Loucy (cell line): ENCODE measurements around the gene SLC6A20.
A peak's percentile ranks its signal among the peaks of the same experiment; 100 is the strongest.

ENCODE experiments used
- H2AFZ ChIP-seq: fragments of 200-600 bp; sonication (generic); 2 replicates; pipeline ENCODE4 v1.6.0; 2016; ENCODE audit warnings: antibody characterized with exemption, mild to moderate bottlenecking, low read length, moderate library complexity
- H3F3A ChIP-seq: fragments of 200-600 bp; 2 replicates; pipeline ENCODE4 v1.6.0; 2016; ENCODE audit warnings: antibody characterized with exemption, low read depth, mild to moderate bottlenecking
- H3K27me3 ChIP-seq: fragments of 200-600 bp; sonication (generic); 2 replicates; pipeline ENCODE4 v1.6.1; 2014; ENCODE audit warnings: low read length, mild to moderate bottlenecking; ENCODE audit not compliant: insufficient read depth, poor library complexity, severe bottlenecking
- H3K36me3 ChIP-seq: fragments of 200-600 bp; sonication (generic); 2 replicates; pipeline ENCODE4 v1.6.1; 2016; ENCODE audit warnings: low read length; ENCODE audit not compliant: insufficient read depth
- H3K4me1 ChIP-seq: fragments of 200-600 bp; sonication (generic); 2 replicates; pipeline ENCODE4 v1.5.1; 2014; ENCODE audit warnings: low read length, mild to moderate bottlenecking; ENCODE audit not compliant: insufficient read depth, poor library complexity, severe bottlenecking
- H3K4me2 ChIP-seq: fragments of 200-600 bp; sonication (generic); 2 replicates; pipeline ENCODE4 v1.6.0; 2014; ENCODE audit warnings: antibody characterized with exemption, low read length, low read depth, mild to moderate bottlenecking; ENCODE audit not compliant: poor library complexity, severe bottlenecking
- H3K4me3 ChIP-seq: fragments of 200-600 bp; sonication (generic); 2 replicates; pipeline ENCODE4 v1.5.1; 2014; ENCODE audit warnings: low read length, mild to moderate bottlenecking, mixed read lengths; ENCODE audit not compliant: poor library complexity, severe bottlenecking
- H3K79me2 ChIP-seq: fragments of 200-600 bp; sonication (generic); 2 replicates; pipeline ENCODE4 v1.6.1; 2014; ENCODE audit warnings: low read length; ENCODE audit not compliant: insufficient read depth
- H3K9ac ChIP-seq: fragments of 200-600 bp; sonication (generic); 2 replicates; pipeline ENCODE4 v1.6.0; 2014; ENCODE audit warnings: mild to moderate bottlenecking, low read depth, low read length, moderate library complexity; ENCODE audit not compliant: poor library complexity, severe bottlenecking
- H3K9me2 ChIP-seq: fragments of 200-600 bp; sonication (generic); replicated peaks from 2 replicates; pipeline ENCODE4 v1.6.1; 2016; ENCODE audit warnings: low read depth, low read length, mixed read lengths
- H3K9me3 ChIP-seq: fragments of 200-600 bp; sonication (generic); 2 replicates; pipeline ENCODE4 v1.6.1; 2014; ENCODE audit warnings: mild to moderate bottlenecking, antibody characterized with exemption, low read length, low read depth; ENCODE audit not compliant: insufficient read depth
- H4K20me1 ChIP-seq: fragments of 200-600 bp; sonication (generic); 2 replicates; pipeline ENCODE4 v1.6.0; 2014; ENCODE audit warnings: antibody characterized with exemption, low read length, mild to moderate bottlenecking; ENCODE audit not compliant: insufficient read depth, poor library complexity, severe bottlenecking
- EZH2phosphoT487 ChIP-seq: fragments of 200-600 bp; IDR thresholded peaks from 2 replicates; pipeline ENCODE4 v1.6.1; 2018; ENCODE audit warnings: antibody characterized with exemption, mild to moderate bottlenecking, moderate library complexity, borderline replicate concordance
- TF ChIP-seq, protein P1 (sequence below): fragments of 200-600 bp; sonication (generic); conservative IDR thresholded peaks from 2 replicates; pipeline ENCODE4 v1.5.1; 2014; ENCODE audit warnings: mild to moderate bottlenecking, antibody characterized with exemption, low read length

The SLC6A20 gene

DNA sequence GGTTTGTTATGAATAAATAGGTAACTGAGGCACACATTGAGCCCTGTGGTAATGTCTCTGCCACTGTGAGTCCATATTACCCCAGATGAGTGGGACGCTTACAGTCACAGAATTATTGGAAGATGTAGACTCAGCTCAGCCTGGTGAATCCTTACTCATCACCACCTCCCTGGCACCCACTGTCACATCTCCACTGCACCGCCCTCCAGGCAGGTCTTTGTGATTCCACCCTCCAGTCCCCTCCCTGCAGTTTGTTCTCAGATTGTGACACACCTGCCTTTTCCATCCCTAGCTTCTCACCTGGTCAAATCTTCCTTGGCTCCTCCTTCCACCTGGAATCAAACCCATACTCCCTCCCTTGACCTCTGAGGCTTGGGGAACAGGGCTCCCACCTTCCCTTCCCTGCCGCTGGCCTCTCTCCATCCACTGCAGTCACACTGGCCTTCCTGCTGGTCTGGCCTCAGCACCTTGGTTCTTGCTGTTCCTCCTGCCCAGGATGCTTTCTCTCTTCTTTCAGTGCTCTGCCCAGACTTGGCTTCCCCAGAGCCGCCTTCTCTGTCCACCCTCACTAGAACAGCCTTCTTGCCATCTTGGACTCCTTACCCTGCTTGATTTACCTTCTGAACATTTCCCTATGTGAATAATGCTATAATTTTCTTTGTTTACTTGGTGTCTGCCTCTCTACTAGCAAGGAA is 9.4 kb downstream of the SLC6A20 start:
- Histone ChIP-seq H3K27me3 (peaks cover 21% of the 10 kb centered on the region), H3K79me2 (no peaks in the 10 kb centered on the region), H3K9me2 (no peaks in the 10 kb centered on the region), H3K9ac (no peak overlapping the region), H3K4me3 (no peak overlapping the region), H2AFZ (no peak overlapping the region), H3F3A (no peaks in the 10 kb centered on the region), H4K20me1 (no peaks in the 10 kb centered on the region), H3K4me2 (no peak overlapping the region), H3K36me3 (no peaks in the 10 kb centered on the region), H3K9me3 (no peaks in the 10 kb centered on the region), H3K4me1 (no peaks in the 10 kb centered on the region)
- no peak for TF ChIP-seq EZH2phosphoT487
- TF ChIP-seq, protein P1, sequence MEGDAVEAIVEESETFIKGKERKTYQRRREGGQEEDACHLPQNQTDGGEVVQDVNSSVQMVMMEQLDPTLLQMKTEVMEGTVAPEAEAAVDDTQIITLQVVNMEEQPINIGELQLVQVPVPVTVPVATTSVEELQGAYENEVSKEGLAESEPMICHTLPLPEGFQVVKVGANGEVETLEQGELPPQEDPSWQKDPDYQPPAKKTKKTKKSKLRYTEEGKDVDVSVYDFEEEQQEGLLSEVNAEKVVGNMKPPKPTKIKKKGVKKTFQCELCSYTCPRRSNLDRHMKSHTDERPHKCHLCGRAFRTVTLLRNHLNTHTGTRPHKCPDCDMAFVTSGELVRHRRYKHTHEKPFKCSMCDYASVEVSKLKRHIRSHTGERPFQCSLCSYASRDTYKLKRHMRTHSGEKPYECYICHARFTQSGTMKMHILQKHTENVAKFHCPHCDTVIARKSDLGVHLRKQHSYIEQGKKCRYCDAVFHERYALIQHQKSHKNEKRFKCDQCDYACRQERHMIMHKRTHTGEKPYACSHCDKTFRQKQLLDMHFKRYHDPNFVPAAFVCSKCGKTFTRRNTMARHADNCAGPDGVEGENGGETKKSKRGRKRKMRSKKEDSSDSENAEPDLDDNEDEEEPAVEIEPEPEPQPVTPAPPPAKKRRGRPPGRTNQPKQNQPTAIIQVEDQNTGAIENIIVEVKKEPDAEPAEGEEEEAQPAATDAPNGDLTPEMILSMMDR, result no peak

GRCh38 chr3:45785605-45786150 is 10.7 kb downstream of the SLC6A20 start:
- no peak overlapping the region for H3K4me3 ChIP-seq
- peaks cover 21% of the 10 kb centered on the region for H3K27me3 ChIP-seq
- no peaks in the 10 kb centered on the region for H3K79me2 ChIP-seq
- H2AFZ ChIP-seq, result no peak overlapping the region
- H3K4me1 ChIP-seq, result no peaks in the 10 kb centered on the region
- H3K36me3 ChIP-seq, result no peaks in the 10 kb centered on the region
- no peak overlapping the region for H3K4me2 ChIP-seq
- H4K20me1 ChIP-seq, result no peaks in the 10 kb centered on the region
- no peak overlapping the region for H3K9ac ChIP-seq
- H3K9me3 ChIP-seq, result no peaks in the 10 kb centered on the region
- H3F3A ChIP-seq, result no peaks in the 10 kb centered on the region
- H3K9me2 ChIP-seq, result no peaks in the 10 kb centered on the region
- TF ChIP-seq, protein P1, result no peak
- TF ChIP-seq EZH2phosphoT487, result no peak

DNA sequence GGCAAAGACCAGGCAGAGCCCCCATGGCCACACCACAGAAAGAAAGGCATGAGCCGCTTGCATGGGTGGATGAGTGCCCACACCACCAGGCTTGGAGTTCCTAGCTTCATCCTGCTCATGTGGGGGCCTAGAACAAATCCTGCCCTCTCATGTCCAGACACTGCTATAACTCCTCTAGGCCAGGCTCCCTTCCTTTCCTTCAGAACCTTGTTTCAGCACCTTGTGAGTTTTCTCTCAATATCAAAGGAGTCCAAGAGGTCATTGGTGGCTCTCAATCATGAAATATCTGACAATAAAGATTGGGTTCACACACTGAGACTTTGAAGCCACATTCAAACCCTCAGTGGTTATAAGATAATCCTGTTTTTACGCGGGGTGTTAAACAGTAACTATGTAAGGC is 12.7 kb downstream of the SLC6A20 start:
- no peaks in the 10 kb centered on the region for H3K36me3 ChIP-seq
- no peak overlapping the region for H2AFZ ChIP-seq
- H3K27me3 ChIP-seq, result peaks cover 21% of the 10 kb centered on the region
- H3K4me3 ChIP-seq, result no peak overlapping the region
- H3K9me2 ChIP-seq, result no peaks in the 10 kb centered on the region
- no peaks in the 10 kb centered on the region for H3F3A ChIP-seq
- no peak overlapping the region for H3K9ac ChIP-seq
- H4K20me1 ChIP-seq, result no peaks in the 10 kb centered on the region
- H3K4me1 ChIP-seq, result no peaks in the 10 kb centered on the region
- no peaks in the 10 kb centered on the region for H3K79me2 ChIP-seq
- H3K9me3 ChIP-seq, result no peaks in the 10 kb centered on the region
- TF ChIP-seq EZH2phosphoT487, result no peak
- TF ChIP-seq, protein P1, result 0 out of 2 replicates have a peak, but pooled peaks have one; percentile 24
- H3K4me2 ChIP-seq, result no peak overlapping the region
